Tibial nerve (tissue), 4 donors: Measurements from ENCODE around the gene RBM34. TPM values are rescaled to one million over a fixed set of nuclear protein-coding genes. Genes with fewer than 3 reads are reported as not detected.
"Not testable (repeated sequence)": the region's sequence is repeated elsewhere in the genome, so short reads cannot be mapped to it uniquely, and the experiment has no call there.

Experiments used
- DNase-seq, 2 donors: peaks; one replicate each; pipeline ENCODE4 v3.0.0-alpha.2; 2019; ENCODE audit warnings: low spot score in 2 of 2
- H3K27ac ChIP-seq, 4 donors: fragments of 200-600 bp; sonication (generic) in 3 of 4; one replicate each; pipeline ENCODE4 v1.5.1; 2017 to 2019; ENCODE audit warnings: mild to moderate bottlenecking in 1 of 4
- H3K27me3 ChIP-seq, 2 donors: fragments of 200-600 bp; sonication (generic) in 1 of 2; one replicate each; pipeline versions ENCODE4 v1.5.1 to v1.6.0; 2017 to 2019
- H3K36me3 ChIP-seq, 3 donors: fragments of 200-600 bp; sonication (generic); one replicate each; pipeline ENCODE4 v1.5.1; 2018 to 2019
- H3K4me1 ChIP-seq, 4 donors: fragments of 200-600 bp; sonication (generic) in 3 of 4; one replicate each; pipeline ENCODE4 v1.5.1; 2017 to 2019
- H3K4me3 ChIP-seq, 4 donors: fragments of 200-600 bp; sonication (generic) in 3 of 4; one replicate each; pipeline ENCODE4 v1.5.1; 2017 to 2019; ENCODE audit warnings: mild to moderate bottlenecking in 1 of 4, moderate library complexity in 1 of 4
- H3K9me3 ChIP-seq, 4 donors: fragments of 200-600 bp; sonication (generic) in 3 of 4; one replicate each; pipeline ENCODE4 v1.5.1; 2017 to 2019
- CTCF ChIP-seq, 5 experiments: fragments of 200-600 bp in 3 of 5; fragments of 450-650 bp in 2 of 5; sonication (generic) in 3 of 5; IDR thresholded peaks; one replicate each; pipeline ENCODE4 v1.5.1; 2016 to 2019; ENCODE audit warnings: antibody characterized with exemption in 5 of 5, mild to moderate bottlenecking in 3 of 5, moderate library complexity in 2 of 5
- EP300 ChIP-seq, 2 donors: sonication (generic); formaldehyde crosslinking; IDR thresholded peaks; one replicate each; pipeline ENCODE4 v1.6.1; 2017; ENCODE audit warnings: antibody characterized with exemption in 2 of 2, mild to moderate bottlenecking in 1 of 2
- POLR2A ChIP-seq, 2 donors: fragments of 450-650 bp; IDR thresholded peaks; one replicate each; pipeline ENCODE4 v1.6.1; 2017; ENCODE audit warnings: antibody characterized with exemption in 2 of 2, mild to moderate bottlenecking in 2 of 2, moderate library complexity in 2 of 2
- WGBS, 2 donors: methylation state at CpG; one replicate each; pipeline ENCODE4 v1.1.5; 2018; 5-methylcytosine and 5-hydroxymethylcytosine counted together
- total RNA-seq, 4 donors: library from RNA; depleted of rRNA; stranded (reverse); fragments of >200 nt; gene quantifications; one replicate each; pipeline ENCODE4 v1.1.0, GENCODE V29; 2016

The RBM34 gene
- total RNA-seq, 4 donors from 2014 or later, result 47.4 to 92.5 (median 51.2) TPM

- Histone ChIP-seq H3K27ac (no peak overlapping the region), H3K27me3 (no peaks in the 10 kb centered on the region), H3K36me3 (peaks cover 0 to 3% (median 0%) of the 10 kb centered on the region in 3 donors), H3K9me3 (no peaks in the 10 kb centered on the region), H3K4me1 (peaks cover 0 to 22% (median 4%) of the 10 kb centered on the region in 4 donors), H3K4me3 (no peak overlapping the region)
- DNase-seq, result no peak
- TF ChIP-seq POLR2A (IDR thresholded peaks at IDR 0.05) (no peak), CTCF (IDR thresholded peaks at IDR 0.05) (no peak), EP300 (IDR thresholded peaks at IDR 0.05) (no peak)
- 90 to 94% methylated on average over 3 of the region's 3 CpGs for WGBS, 2 donors
Observed at GRCh38 chr1:235102259-235102582, 58.8 kb downstream of the RBM34 start.

- no peak for TF ChIP-seq EP300 (IDR thresholded peaks at IDR 0.05)
- TF ChIP-seq CTCF (IDR thresholded peaks at IDR 0.05), result no peak
- no peak for TF ChIP-seq POLR2A (IDR thresholded peaks at IDR 0.05)
- H3K36me3 ChIP-seq, result no peaks in the 10 kb centered on the region
- WGBS, 2 donors, result 85% methylated on average over 5 of the region's 5 CpGs
- H3K27ac ChIP-seq, result no peak overlapping the region
- H3K4me3 ChIP-seq, result no peak overlapping the region
- no peak for DNase-seq
- H3K27me3 ChIP-seq, result no peaks in the 10 kb centered on the region
- H3K4me1 ChIP-seq, result peaks cover 0 to 22% (median 4%) of the 10 kb centered on the region in 4 donors
- no peaks in the 10 kb centered on the region for H3K9me3 ChIP-seq
Observed at GRCh38 chr1:235101558-235102258, 59.3 kb downstream of the RBM34 start.

GRCh38 chr1:235100194-235100772 is 60.8 kb downstream of the RBM34 start:
- H3K4me1 ChIP-seq, result peaks cover 0 to 17% (median 4%) of the 10 kb centered on the region in 4 donors
- H3K27ac ChIP-seq, result peak overlapping the region in 1 of 4 donors; percentile 2
- DNase-seq, result peak in 1 of 2 donors; percentile 50
- H3K9me3 ChIP-seq, result no peaks in the 10 kb centered on the region
- no peaks in the 10 kb centered on the region for H3K27me3 ChIP-seq
- TF ChIP-seq EP300 (IDR thresholded peaks at IDR 0.05) (no peak), CTCF (IDR thresholded peaks at IDR 0.05) (no peak), POLR2A (IDR thresholded peaks at IDR 0.05) (no peak)
- H3K4me3 ChIP-seq, result no peak overlapping the region
- WGBS, 2 donors, result 52 to 59% methylated on average over 13 of the region's 13 CpGs
- no peaks in the 10 kb centered on the region for H3K36me3 ChIP-seq

GRCh38 chr1:235098991-235099390 is 62.1 kb downstream of the RBM34 start:
- no peak overlapping the region for H3K4me3 ChIP-seq
- DNase-seq, result no peak
- H3K27ac ChIP-seq, result no peak overlapping the region
- no peak for TF ChIP-seq EP300 (IDR thresholded peaks at IDR 0.05)
- TF ChIP-seq POLR2A (IDR thresholded peaks at IDR 0.05), result no peak
- no peak for TF ChIP-seq CTCF (IDR thresholded peaks at IDR 0.05)
- H3K4me1 ChIP-seq, result peaks cover 0 to 12% (median under 1%) of the 10 kb centered on the region in 4 donors
- 97% methylated on average over 9 of the region's 9 CpGs for WGBS, 2 donors
- no peaks in the 10 kb centered on the region for H3K9me3 ChIP-seq
- H3K27me3 ChIP-seq, result no peaks in the 10 kb centered on the region
- H3K36me3 ChIP-seq, result no peaks in the 10 kb centered on the region

- no peak for DNase-seq
Observed at GRCh38 chr1:235098547-235098946, 62.5 kb downstream of the RBM34 start.

GRCh38 chr1:235097501-235097900 is 63.5 kb downstream of the RBM34 start:
- not testable (repeated sequence) for DNase-seq, H3K4me3 ChIP-seq, H3K27me3 ChIP-seq, H3K9me3 ChIP-seq, H3K27ac ChIP-seq, H3K36me3 ChIP-seq
- WGBS, 2 donors, result 91 to 94% methylated on average over 14 of the region's 14 CpGs
- H3K4me1 ChIP-seq, result peaks cover 0 to 21% (median 9%) of the 10 kb centered on the region in 4 donors

More at GRCh38 chr1:235098547-235098946, 62.5 kb downstream of the RBM34 start:
- 84 to 87% methylated on average over 6 of the region's 6 CpGs for WGBS, 2 donors
- Histone ChIP-seq H3K27ac (no peak overlapping the region), H3K4me3 (no peak overlapping the region), H3K36me3 (no peaks in the 10 kb centered on the region), H3K27me3 (no peaks in the 10 kb centered on the region), H3K4me1 (peaks cover 0 to 13% (median 4%) of the 10 kb centered on the region in 4 donors), H3K9me3 (no peaks in the 10 kb centered on the region)
- TF ChIP-seq CTCF (IDR thresholded peaks at IDR 0.05) (no peak), EP300 (IDR thresholded peaks at IDR 0.05) (no peak), POLR2A (IDR thresholded peaks at IDR 0.05) (no peak)
